Stimulated activated CD8-positive, alpha-beta memory T cell treated with anti-CD3 and anti-CD28 coated beads, Interleukin-12 subunit alpha, Interleukin-12 subunit beta, amount 100 ng/mL, for 1 hour (primary cell): Measurements from ENCODE around the gene CNGB1.
"Not testable (repeated sequence)": the region's sequence is repeated elsewhere in the genome, so short reads cannot be mapped to it uniquely, and the experiment has no call there.

ENCODE experiments used
- DNase-seq: peaks from one replicate; pipeline ENCODE4 v3.0.0-alpha.2; 2020; ENCODE audit warnings: low read depth

The CNGB1 gene

GRCh38 chr16:57997176-57997527 lies 26.2 kb upstream of the CNGB1 start:
- no peak for DNase-seq

DNA sequence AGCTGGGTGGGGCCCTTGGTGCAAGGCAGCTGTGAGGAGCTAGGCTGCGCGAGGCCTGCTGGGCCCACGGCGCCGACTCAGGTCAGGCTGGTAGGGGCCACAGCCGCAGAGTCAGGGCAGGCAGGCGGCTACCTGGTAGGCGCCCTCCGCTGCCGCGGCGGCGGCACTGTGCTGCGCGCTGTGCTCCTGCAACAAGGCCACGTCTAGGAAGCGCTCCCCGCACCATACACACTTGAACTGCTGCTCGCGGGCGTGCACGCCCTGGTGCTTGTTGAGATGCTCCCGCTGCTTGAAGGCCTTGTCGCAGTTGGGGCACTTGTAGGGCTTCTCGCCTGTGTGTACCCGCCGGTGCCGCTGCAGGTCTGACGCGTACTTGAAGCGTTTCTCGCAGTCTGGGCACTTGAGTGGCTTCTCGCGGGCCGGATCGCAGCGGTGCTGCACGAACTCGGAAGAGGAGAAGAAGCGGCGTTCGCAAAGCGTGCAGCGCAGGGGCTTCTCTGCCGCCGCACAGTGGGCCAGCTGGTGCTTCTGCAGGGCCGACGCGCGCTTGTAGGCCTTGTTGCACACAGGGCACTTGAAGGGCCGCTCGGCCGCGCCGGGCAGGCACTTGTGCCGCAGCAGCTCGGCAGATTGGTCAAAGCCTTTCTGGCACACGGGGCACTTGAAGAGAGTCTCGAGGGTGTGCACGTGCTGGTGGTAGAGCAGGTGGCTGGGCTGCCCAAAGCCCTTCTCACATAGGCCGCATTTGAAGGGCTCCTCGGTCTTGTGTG lies 25.7 kb upstream of the CNGB1 start:
- DNase-seq, result no peak

GRCh38 chr16:57995721-57996405 lies 24.9 kb upstream of the CNGB1 start:
- no peak for DNase-seq

GRCh38 chr16:57994778-57995177 lies 23.9 kb upstream of the CNGB1 start:
- no peak for DNase-seq

DNA sequence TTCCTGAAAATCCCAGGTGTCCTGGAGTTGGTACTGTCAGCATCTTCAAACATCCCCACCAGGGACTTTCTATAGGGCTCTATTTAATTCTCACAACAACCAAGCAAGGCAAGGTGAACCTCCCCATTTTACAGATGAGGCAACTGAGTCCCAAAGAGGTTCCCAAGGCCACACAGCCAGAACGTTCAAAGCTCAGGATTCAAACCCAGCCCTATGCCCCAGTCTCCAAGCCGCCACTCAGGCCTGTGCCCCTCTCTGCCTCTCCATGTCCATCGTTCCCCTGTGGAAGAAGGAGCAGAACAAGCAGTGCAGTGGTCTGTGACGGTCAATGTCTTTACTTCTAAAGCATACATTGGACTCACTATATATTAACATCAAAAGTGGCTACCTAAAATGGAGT lies 23.4 kb upstream of the CNGB1 start:
- DNase-seq, result no peak

DNA sequence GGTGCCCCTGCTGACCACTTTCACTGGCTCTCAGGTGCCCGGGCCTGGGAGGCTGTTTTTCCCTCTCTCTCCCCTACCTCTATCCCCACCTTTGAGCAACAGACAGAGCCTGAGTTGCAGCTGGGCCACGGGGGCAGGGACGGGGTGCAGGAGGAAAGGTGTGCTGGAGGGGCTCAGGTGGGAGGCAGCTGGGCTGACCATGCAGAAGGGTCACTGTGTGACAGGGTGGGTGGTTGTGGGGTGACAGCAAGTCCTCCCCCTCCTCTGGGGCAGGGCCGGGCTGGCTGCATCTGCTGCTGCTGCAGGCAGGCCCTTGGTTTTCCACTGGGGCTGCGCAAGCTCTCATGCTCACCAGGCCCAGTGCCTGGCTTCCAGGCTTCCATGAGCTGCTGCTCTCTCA lies 23.0 kb upstream of the CNGB1 start:
- no peak for DNase-seq

DNA sequence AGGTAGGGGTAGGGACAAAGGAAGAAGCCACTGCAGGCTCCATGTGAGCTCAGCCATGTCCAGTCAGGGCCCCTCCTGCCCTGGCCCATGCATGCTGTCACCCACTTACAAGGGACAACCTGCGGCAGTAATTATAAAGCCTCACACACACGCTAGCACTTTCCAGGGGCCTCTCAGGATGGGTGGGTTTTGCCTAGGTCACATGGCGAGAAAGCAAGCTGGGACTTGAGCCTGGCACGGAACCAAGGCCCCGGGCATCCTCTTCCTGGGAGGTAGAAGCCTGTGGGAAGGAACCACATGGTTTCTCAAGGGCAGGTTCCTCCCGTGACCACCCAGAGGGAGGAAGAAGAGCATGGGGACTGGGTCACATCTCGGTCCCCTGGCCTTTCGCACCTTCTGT lies 22.5 kb upstream of the CNGB1 start:
- DNase-seq, result no peak

DNA sequence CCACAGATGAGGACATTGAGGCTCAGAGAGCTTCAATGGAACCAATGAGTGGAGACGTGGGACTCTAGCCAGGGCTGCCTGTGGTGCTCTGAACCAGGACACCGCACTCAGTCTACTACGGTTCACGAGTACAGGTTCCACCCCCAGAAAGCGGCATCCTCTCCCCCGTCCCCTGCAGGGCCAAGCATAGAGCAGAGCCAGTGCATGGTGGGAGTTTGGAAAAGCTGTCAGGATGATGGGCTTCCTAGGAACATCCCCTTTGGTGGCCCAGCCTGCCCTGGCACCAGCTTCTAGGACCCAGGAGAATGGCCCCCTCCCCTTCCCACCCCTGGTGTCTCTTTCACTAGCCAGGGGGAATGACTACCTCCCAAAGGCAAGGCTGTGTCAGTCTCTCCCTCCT lies 21.2 kb upstream of the CNGB1 start:
- DNase-seq, result no peak

DNA sequence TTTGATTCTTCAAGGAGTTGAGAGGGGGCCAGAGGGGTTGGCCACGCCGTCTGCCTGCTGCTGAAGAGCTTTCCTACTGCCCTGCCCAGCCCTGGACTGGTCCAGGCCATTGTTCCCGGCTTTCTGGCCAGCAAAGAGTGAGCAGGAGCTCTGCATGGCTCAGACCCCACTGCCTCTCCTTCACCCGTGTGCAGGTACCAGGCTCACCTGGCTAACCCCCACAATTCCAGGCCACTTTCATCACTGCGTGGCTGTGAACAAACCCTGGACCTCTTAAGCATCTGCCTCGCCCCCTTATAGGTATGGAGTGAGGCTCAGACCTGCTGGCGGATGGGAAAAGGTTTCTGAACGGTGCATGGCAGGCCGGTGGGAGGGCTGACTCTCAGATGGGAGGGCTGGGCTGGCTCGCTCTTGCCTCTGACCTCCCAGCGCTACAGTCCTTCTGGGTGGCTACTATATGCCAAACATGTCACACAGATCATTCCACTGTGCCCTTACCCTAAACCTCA lies 20.7 kb upstream of the CNGB1 start:
- no peak for DNase-seq

- DNase-seq, result no peak
Measured at GRCh38 chr16:57988929-57989328, 18.0 kb upstream of the CNGB1 start.

- no peak for DNase-seq
Measured at GRCh38 chr16:57987441-57988177, 16.7 kb upstream of the CNGB1 start.

GRCh38 chr16:57986196-57986595 lies 15.3 kb upstream of the CNGB1 start:
- no peak for DNase-seq

GRCh38 chr16:57985204-57986181 lies 14.6 kb upstream of the CNGB1 start:
- no peak for DNase-seq

DNA sequence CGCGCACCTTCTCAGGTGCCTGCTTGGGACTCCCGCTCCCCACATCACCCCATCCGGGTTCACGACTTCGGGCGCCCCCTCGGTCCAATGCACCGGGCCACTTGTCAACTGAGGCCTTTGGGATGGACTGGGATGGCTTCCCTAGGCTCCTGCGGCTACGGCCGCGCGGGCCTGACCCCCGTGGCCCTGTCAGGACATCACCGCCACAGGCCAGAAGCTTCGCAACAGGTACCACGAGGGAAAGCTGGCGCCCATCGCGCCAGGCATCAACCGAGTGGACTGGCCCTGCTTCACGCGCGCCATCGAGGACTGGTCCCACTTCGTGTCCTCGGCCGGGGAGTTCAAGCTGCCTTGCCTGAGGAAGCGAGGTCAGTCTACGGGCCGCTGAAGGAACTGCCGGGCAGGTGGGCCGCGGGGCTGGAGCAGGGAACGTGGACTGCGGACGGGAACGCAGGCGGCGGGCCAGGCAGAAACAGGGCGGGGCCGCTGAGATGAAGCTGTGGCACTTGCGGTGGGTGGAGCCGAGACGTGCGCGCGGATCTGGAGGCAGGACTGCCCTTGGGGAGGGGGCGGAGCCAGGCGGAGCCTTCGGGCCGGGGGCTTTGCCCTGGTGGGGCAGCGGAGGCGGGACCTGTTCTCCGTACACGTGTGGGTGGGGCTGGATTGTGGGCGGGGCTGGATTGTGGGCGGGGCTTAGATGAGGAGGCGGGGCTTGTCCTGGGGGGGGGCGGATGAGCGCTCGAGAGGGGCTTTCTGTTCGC lies 13.7 kb upstream of the CNGB1 start:
- DNase-seq, result peak; percentile 83

GRCh38 chr16:57982385-57982784 lies 11.5 kb upstream of the CNGB1 start:
- DNase-seq, result no peak

DNA sequence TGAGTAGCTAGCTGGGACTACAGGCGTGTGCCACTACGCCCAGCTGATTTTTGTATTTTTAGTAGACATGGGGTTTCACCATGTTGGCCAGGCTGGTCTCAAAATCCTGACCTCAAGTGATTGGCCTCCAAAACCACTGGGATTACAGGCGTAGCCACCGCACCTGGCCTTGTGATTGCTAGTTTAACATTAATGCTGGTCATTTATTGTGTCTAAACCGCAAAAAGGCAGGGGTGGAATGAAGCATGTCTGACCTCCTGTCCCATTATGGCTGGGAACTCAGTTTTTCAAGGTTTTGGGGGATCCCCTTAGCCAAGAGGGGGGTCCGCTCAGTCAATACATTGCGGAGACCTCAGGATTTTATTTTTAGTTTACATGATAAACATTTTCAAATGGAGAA lies 10.7 kb upstream of the CNGB1 start:
- no peak for DNase-seq

GRCh38 chr16:57979006-57979585 lies 8.2 kb upstream of the CNGB1 start:
- no peak for DNase-seq

DNA sequence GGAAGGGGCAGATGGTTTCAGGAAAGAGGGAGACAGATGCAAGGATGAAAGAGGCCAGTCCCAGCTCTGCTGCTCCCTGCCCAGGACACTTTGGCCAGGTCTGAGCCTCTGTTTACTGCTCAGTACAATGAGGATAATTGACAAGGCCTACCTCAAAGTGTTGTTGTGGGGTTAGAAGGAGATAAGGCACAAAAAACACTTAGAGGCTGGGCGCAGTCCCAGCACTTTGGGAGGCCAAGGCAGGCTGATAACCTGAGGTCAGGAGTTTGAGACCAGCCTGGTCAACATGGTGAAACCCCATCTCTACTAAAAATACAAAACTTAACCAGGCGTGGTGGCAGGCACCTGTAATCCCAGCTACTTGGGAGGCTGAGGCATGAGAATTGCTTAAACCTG lies 7.1 kb upstream of the CNGB1 start:
- DNase-seq, result not testable (repeated sequence)

DNA sequence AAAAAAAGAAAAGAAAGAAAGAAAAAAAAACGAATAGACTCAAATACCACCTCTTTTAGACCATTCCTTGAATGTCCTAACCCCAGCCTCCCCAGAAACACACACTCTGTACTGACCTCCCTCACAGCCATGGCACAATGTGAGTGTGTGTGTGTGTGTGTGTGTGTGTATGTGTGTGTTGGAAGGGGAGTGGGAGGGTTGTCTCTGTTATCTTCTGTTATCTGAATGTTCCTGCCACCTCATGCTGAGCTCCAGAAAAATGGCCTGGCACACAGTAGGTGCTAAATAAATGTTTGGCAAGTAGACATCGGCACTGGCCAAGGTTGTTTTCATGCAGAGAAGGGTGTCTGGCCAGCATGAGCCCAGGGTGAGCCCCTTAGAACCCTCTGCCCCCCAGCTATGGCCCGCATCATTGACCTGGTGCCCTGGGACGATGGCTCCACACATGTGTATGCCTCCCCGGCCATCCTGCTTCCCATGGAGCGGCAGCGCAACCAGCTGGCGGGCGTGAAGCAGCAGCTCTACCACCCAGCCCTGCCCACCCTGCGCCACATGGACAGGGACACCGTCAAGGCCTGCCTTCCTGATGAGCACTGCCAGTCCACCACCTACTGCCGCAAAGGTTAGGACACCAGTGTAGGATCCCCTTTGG lies 6.6 kb upstream of the CNGB1 start:
- no peak for DNase-seq

GRCh38 chr16:57976331-57976796 lies 5.4 kb upstream of the CNGB1 start:
- no peak for DNase-seq
